Amniotic stem cell (primary cell): ENCODE data around the gene TP53TG3D.
"Not testable (repeated sequence)": the region's sequence is repeated elsewhere in the genome, so short reads cannot be mapped to it uniquely, and the experiment has no call there.

ENCODE experiments used
- DNase-seq: peaks from one replicate; lab custom pipeline; 2025; lab: John Stamatoyannopoulos, UW

Gene TP53TG3D, protein sequence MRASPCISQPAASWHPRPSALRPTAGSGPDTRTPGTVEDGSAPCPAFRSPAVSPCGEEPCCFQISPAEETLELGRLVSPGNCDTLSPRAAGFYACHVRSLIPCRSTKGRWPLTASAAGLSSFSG

DNA sequence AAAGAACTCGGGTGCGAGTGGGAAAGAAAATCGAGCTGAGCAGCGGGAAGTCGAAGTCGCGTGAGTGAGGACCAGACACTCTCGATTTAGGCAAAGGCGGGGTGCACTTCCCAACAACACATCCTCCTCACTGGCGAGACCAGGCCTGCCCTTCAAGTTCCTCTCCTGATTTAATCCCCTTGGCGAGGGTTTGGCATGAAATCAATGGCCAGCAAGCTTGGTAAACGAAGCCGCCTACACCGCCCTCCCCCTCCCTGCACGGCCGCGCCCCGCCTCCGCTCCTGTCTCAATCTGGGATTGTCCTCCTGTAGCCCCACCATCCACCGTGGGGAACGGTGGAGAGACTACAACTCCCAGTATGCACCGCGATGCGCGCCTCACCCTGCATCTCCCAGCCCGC is at the start of gene TP53TG3D:
Gene TP53TG3D (plus strand): TSS at position 301 of the 400 bp plus-strand sequence. CDS start 68 bp downstream, at position 369.
- DNase-seq, result not testable (repeated sequence)

DNA sequence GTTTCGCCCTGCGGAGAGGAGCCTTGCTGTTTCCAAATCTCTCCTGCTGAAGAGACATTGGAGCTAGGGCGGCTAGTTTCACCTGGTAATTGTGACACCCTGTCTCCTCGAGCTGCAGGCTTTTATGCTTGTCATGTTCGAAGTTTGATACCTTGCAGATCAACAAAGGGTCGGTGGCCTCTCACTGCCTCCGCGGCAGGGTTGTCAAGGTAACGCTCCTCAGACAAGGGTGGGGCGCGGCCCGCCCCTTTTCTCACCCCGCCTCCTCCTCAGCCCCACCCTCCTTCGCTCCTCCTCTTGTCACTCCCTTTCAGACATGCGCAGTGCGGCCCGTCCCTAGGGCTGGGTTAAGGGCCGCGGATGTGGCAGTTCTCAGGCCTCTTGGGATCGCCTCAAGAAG is 421 bp downstream of the TP53TG3D start:
- not testable (repeated sequence) for DNase-seq

DNA sequence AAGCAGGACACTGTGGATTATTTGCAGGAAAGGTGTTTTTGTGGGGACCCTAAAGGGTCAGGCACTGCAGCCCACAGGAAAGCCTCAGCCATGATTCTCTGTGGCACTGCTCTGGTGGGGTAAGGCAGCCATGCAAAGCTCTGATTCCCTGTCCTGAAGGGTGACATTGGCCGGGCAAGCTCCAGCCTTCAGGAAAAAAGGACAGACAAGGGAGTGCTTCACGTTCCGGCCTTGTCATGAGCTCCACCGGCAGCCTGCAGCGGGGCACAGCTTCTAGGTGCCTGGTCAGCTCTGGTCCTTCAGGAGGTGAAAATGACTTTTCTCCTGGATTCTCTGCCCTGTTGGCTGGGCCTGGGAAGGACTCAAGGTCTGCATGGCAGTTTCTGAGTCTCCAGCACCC is 8.4 kb downstream of the TP53TG3D start:
- not testable (repeated sequence) for DNase-seq

DNA sequence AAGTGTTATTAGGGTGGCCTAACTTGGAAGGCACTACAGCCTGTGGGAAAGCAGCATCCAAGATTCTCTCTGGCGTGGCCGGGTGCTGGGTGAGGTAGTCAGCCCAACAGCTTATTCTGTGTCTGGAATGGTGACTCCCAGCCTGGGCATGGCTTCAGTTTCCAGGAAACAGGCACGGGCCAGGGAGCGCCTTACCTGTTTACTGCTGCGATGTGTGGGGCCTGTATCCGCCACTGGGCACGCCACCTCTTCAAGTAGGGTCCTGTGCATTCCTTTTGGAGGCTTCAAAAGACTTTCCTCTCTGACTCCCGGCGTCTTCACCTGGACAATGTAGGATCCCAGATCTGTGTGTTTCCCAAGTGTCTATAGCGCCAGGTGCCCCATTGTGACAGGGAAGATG is 10.5 kb downstream of the TP53TG3D start:
- not testable (repeated sequence) for DNase-seq

DNA sequence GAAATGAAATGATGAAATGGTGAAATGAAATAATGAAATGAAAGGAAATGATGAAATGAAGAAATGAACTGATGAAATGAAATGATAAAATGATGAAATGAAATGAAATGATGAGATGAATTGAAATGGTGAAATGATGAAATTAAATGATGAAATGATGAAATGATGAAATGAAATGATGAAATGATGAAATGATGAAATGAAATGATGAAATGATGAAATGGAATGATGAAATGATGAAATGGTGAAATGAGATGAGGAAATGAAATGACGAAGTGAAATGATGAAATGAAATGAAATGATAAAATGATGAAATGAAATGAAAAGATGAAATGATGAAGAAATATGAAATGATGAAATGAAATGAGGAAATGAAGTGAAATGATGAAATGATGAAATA is 28.8 kb downstream of the TP53TG3D start:
- not testable (repeated sequence) for DNase-seq

DNA sequence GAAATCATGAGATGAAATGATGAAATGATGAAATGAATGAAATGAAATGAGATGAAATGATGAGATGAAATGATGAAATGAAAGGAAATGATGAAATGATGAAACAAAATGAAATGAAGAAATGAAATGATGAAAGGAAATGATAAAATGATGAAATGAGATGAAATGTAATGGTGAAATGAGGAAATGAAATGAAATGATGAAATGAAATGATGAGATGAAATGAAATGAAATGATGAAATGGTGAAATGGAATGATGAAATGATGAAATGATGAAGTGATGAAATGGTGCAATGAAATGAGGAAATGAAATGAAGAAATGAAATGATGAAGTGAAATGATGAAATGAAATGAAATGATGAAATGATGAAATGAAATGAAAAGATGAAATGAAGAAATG is 29.9 kb downstream of the TP53TG3D start:
- not testable (repeated sequence) for DNase-seq

DNA sequence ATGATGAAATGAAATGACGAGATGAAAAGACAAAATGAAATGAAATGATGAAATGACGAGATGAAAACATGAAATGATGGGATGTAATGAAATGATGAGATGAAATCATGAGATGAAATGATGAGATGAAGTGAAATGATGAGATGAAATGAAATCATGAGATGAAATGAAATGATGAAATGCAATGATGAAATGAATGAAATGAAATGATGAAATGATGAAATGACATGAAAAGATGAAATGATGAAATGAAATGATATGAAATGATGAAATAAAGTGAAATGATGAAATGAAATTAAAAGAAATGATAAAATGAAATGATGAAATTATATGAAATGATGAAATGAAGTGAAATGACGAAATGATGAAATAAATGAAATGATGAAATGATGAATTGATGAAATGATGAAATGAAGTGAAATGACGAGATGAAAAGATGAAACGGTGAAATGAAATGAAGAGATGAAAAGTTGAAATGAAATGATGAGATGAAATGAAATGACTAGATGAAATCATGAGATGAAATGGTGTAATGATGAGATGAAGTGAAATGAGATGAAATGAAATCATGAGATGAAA is 30.9 kb downstream of the TP53TG3D start:
- DNase-seq, result not testable (repeated sequence)

DNA sequence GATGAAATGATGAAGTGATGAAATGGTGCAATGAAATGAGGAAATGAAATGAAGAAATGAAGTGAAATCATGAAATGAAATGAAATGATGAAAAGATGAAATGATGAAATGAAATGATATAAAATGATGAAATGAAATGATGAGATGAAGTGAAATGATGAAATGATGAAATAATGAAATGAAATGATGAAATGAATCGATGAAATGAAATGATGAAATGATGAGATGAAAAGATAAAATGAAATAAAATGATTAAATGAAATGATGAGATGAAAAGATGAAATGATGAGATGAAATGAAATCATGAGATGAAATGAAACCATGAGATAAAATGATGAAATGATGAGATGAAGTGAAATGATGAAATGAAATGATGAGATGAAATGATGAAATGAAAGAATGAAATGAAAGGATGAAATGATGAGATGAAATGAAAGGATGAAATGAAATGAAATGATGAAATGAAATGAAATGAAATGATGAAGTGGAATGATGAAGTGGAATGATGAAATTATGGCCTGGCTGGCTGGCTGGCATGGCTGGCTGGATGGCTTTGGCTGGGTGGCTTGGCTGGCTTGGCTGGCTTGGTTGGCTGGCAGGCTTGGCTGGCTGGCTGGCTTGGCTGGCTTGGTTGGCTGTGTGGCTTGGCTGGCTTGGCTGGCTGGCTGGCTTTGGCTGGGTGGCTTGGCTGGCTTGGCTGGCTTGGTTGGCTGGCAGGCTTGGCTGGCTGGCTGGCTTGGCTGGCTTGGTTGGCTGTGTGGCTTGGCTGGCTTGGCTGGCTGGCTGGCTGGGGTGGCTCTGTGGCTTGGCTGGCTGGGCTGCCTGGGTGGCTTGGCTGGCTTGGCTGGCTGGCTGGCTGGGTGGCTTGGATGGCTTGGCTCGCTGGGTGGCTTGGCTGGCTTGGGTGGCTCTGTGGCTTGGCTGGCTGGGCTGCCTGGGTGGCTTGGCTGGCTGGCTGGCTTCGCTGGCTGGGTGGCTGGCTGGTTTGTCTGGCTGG is 32.0 kb downstream of the TP53TG3D start:
- DNase-seq, result not testable (repeated sequence)

DNA sequence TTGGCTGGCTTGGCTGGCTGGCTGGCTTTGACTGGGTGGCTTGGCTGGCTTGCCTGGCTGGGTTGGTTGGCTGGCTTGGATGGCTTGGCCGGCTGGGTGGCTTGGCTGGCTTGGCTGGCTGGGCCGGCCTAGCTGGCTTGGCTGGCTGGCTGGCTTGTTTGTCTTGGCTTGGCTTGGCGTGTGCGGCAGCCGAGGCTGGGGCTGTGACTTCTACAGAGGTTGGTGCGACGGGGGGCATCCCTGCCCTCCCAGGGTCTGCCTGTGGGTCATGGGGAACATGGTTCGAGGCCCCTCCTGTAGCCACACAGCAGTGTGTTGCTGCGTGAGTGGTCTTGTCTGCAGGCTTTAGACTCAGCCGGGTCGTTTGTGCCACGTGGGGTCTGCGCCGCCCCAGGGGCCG is 33.1 kb downstream of the TP53TG3D start:
- DNase-seq, result not testable (repeated sequence)

DNA sequence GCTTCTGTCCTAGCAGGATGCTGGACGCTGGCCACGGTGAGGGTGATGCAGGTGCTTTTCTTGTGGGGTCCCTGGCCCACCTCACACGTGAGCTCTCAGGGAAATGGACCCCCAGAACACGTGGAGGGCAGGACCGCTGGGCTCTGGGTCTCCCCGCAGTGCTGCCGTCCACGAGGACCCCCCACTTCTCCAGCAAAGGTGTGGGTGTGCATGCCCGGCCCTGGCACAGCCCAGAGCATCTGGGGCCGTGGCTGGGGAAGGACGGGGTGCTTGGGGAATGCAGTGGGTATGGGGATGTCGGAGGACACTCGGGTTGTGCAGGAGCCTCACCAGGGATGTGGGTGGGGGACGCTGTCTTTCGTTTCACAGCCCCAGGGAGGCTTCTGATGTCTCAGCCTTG is 34.7 kb downstream of the TP53TG3D start:
- DNase-seq, result not testable (repeated sequence)

DNA sequence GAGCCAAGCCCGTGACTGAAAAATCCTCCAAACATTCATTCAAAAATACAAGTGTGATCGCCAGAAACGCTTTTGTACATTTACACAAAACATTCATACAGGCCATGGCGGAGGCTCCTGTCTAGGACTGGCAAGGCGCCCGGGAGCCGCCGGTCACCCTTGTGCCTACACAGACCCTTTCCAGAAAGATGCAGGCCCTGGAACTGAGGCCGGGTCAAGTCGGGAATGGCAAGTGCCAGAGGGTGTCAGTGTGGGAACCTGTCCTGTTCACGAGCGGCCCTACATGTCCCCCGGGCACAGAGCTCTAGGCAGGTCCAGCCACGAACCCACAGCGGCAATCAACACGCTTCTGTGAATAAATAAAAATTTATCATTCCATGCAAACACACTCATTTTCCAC is 36.1 kb downstream of the TP53TG3D start:
- DNase-seq, result not testable (repeated sequence)

DNA sequence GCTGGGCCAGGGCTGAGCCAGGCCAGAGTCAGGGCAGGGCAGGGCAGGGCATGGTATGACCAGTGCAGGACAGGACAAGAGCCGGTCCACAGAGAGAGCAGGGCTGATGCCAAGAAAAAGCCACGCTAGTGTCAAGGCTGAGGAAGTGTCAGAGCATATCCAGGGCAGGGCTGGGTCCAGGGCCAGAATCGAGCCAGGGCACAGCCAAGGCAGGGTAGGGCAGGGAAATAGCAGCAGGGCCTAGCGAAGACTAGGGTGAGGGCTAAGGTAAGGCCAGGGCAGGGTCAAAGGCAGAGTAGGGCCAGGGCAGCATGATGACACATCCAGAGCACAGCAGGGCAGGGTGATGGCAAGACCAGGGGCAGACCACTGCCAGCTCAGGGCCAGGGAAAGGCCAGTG is 49.7 kb downstream of the TP53TG3D start:
- DNase-seq, result not testable (repeated sequence)
